Tibial nerve (tissue), 4 donors: ENCODE data around the gene CPNE4. TPM values are rescaled to one million over a fixed set of nuclear protein-coding genes. Genes with fewer than 3 reads are reported as not detected.

Experiments
- DNase-seq, 2 donors: peaks; one replicate each; pipeline ENCODE4 v3.0.0-alpha.2; 2019; ENCODE audit warnings: low spot score in 2 of 2
- H3K27ac ChIP-seq, 4 donors: fragments of 200-600 bp; sonication (generic) in 3 of 4; one replicate each; pipeline ENCODE4 v1.5.1; 2017 to 2019; ENCODE audit warnings: mild to moderate bottlenecking in 1 of 4
- H3K27me3 ChIP-seq, 2 donors: fragments of 200-600 bp; sonication (generic) in 1 of 2; one replicate each; pipeline versions ENCODE4 v1.5.1 to v1.6.0; 2017 to 2019
- H3K36me3 ChIP-seq, 3 donors: fragments of 200-600 bp; sonication (generic); one replicate each; pipeline ENCODE4 v1.5.1; 2018 to 2019
- H3K4me1 ChIP-seq, 4 donors: fragments of 200-600 bp; sonication (generic) in 3 of 4; one replicate each; pipeline ENCODE4 v1.5.1; 2017 to 2019
- H3K4me3 ChIP-seq, 4 donors: fragments of 200-600 bp; sonication (generic) in 3 of 4; one replicate each; pipeline ENCODE4 v1.5.1; 2017 to 2019; ENCODE audit warnings: mild to moderate bottlenecking in 1 of 4, moderate library complexity in 1 of 4
- H3K9me3 ChIP-seq, 4 donors: fragments of 200-600 bp; sonication (generic) in 3 of 4; one replicate each; pipeline ENCODE4 v1.5.1; 2017 to 2019
- EP300 ChIP-seq, 2 donors: sonication (generic); formaldehyde crosslinking; IDR thresholded peaks; one replicate each; pipeline ENCODE4 v1.6.1; 2017; ENCODE audit warnings: antibody characterized with exemption in 2 of 2, mild to moderate bottlenecking in 1 of 2
- POLR2A ChIP-seq, 2 donors: fragments of 450-650 bp; IDR thresholded peaks; one replicate each; pipeline ENCODE4 v1.6.1; 2017; ENCODE audit warnings: antibody characterized with exemption in 2 of 2, mild to moderate bottlenecking in 2 of 2, moderate library complexity in 2 of 2
- WGBS, 2 donors: methylation state at CpG; one replicate each; pipeline ENCODE4 v1.1.5; 2018; 5-methylcytosine and 5-hydroxymethylcytosine counted together
- total RNA-seq, 4 donors: library from RNA; depleted of rRNA; stranded (reverse); fragments of >200 nt; gene quantifications; one replicate each; pipeline ENCODE4 v1.1.0, GENCODE V29; 2016
- TF ChIP-seq, protein P1 (sequence below), 5 experiments: fragments of 200-600 bp in 3 of 5; fragments of 450-650 bp in 2 of 5; sonication (generic) in 3 of 5; IDR thresholded peaks; one replicate each; pipeline ENCODE4 v1.5.1; 2016 to 2019; ENCODE audit warnings: antibody characterized with exemption in 5 of 5, mild to moderate bottlenecking in 3 of 5, moderate library complexity in 2 of 5

Gene CPNE4
- total RNA-seq, 4 donors from 2014 or later: 0.20 TPM; not detected in 3

DNA sequence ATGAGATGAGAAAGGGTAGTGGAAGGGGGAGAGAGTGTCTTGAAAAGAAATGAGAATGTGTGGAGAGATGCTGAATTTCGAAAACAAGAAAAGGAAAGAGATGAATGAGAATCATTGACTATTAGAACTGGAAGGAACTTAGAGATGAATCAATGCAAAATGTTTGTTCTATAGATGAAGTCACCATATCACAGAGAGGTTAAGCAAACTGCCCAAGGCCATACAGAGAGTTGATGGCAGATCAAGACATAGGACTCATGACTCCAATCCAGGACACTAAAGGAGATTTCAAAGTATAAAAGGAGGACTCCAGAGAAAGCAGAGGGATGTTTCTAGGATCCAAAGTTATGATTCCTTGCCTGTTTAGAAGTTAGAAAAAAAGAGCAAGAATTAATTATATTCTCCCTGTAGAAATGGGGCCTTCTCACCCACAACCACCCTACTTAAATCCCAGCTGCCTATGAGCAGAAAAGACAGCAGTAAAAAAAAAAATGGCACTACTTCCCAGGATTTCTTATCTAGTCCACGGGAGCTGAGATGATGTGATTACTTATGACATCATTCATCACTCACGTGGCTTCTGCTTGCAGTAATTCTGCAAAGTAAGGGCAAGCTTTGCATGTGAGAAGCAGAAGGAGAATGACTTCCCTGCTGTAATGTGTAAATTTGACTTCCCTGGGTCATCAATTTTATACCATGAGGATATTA is 321.2 kb downstream of the CPNE4 start:
- Histone ChIP-seq H3K27me3 (no peaks in the 10 kb centered on the region), H3K4me1 (peaks cover 0 to 7% (median 0%) of the 10 kb centered on the region in 4 donors), H3K4me3 (no peak overlapping the region), H3K27ac (no peak overlapping the region), H3K9me3 (no peaks in the 10 kb centered on the region), H3K36me3 (no peaks in the 10 kb centered on the region)
- no peak for DNase-seq
- WGBS, 2 donors: 39 to 40% methylated on average over 3 of the region's 3 CpGs
- TF ChIP-seq POLR2A (IDR thresholded peaks at IDR 0.05) (no peak), EP300 (IDR thresholded peaks at IDR 0.05) (no peak)
- TF ChIP-seq, protein P1, sequence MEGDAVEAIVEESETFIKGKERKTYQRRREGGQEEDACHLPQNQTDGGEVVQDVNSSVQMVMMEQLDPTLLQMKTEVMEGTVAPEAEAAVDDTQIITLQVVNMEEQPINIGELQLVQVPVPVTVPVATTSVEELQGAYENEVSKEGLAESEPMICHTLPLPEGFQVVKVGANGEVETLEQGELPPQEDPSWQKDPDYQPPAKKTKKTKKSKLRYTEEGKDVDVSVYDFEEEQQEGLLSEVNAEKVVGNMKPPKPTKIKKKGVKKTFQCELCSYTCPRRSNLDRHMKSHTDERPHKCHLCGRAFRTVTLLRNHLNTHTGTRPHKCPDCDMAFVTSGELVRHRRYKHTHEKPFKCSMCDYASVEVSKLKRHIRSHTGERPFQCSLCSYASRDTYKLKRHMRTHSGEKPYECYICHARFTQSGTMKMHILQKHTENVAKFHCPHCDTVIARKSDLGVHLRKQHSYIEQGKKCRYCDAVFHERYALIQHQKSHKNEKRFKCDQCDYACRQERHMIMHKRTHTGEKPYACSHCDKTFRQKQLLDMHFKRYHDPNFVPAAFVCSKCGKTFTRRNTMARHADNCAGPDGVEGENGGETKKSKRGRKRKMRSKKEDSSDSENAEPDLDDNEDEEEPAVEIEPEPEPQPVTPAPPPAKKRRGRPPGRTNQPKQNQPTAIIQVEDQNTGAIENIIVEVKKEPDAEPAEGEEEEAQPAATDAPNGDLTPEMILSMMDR (IDR thresholded peaks at IDR 0.05): no peak

GRCh38 chr3:131712662-131713061 is 322.2 kb downstream of the CPNE4 start:
- TF ChIP-seq POLR2A (IDR thresholded peaks at IDR 0.05): no peak
- no peak for DNase-seq
- WGBS, 2 donors: 74% methylated on average over 3 of the region's 3 CpGs

DNA sequence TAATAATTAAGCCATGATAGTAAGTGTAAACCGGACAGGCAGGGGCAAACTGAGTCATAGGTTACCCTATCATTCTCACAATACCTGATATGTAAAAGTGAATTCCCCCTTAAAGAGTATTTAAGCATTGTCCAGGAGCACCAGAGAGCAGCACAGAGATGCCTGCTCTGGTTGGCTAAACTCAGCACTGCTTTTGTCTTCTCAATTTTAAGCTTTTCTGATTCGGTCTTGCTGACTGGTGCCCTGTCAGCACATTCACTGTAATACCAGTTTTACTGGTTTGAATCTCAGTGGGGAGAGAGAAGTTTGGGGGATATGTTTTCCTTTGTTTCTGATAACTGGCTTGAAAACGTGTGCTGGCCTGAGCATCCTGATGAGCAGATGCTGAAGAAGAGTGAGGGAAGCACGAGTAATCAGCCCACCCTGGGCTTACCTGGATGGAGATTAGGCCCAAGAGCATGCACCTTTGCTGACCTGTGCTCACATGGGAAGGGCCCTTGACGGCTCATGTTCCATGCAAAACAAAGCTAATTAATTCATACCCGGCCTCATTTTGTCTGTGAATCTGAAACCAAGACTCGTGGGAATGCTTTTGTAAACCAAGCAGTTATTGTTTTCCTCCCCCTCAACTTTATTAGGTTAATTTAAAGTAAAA is 323.6 kb downstream of the CPNE4 start:
- Histone ChIP-seq H3K4me1 (peaks cover 0 to 7% (median 0%) of the 10 kb centered on the region in 4 donors), H3K36me3 (no peaks in the 10 kb centered on the region), H3K4me3 (no peak overlapping the region), H3K9me3 (no peaks in the 10 kb centered on the region), H3K27ac (no peak overlapping the region), H3K27me3 (no peaks in the 10 kb centered on the region)
- 42% methylated on average over 7 of the region's 7 CpGs for WGBS, 2 donors
- DNase-seq: no peak
- TF ChIP-seq, protein P1 (IDR thresholded peaks at IDR 0.05): no peak
- TF ChIP-seq POLR2A (IDR thresholded peaks at IDR 0.05) (no peak), EP300 (IDR thresholded peaks at IDR 0.05) (no peak)

More at GRCh38 chr3:131712662-131713061, 322.2 kb downstream of the CPNE4 start:
- Histone ChIP-seq H3K9me3 (no peaks in the 10 kb centered on the region), H3K4me3 (no peak overlapping the region), H3K36me3 (no peaks in the 10 kb centered on the region), H3K27me3 (no peaks in the 10 kb centered on the region), H3K4me1 (peaks cover 0 to 7% (median 0%) of the 10 kb centered on the region in 4 donors), H3K27ac (no peak overlapping the region)

DNA sequence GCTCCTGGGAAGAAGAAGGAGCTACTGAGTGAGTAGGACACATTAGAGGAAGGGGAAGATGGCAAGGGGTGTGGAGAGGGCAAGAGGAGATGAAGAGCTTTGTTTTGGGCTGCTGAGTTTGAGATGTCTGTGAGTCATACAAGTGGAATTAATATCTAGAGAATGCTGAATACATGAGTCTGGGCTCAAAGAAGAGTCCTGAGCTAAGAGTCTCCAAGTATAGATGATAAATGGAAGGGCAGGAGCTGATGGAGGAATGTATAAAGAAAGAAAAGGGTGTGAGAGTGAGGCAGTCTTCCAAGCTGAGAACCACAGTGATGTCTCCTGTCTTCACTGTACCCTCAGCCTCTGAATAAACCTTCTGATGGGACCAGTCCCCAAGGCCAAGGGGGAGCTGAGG is 326.6 kb downstream of the CPNE4 start:
- H3K36me3 ChIP-seq: no peaks in the 10 kb centered on the region
- TF ChIP-seq EP300 (IDR thresholded peaks at IDR 0.05): no peak
- TF ChIP-seq POLR2A (IDR thresholded peaks at IDR 0.05): no peak
- TF ChIP-seq, protein P1 (IDR thresholded peaks at IDR 0.05): no peak
- H3K4me1 ChIP-seq: peaks cover 0 to 7% (median 0%) of the 10 kb centered on the region in 4 donors
- no peak for DNase-seq
- no peak overlapping the region for H3K4me3 ChIP-seq
- H3K27me3 ChIP-seq: no peaks in the 10 kb centered on the region
- no peak overlapping the region for H3K27ac ChIP-seq
- no peaks in the 10 kb centered on the region for H3K9me3 ChIP-seq

GRCh38 chr3:131705558-131706051 is 329.2 kb downstream of the CPNE4 start:
- Histone ChIP-seq H3K27ac (no peak overlapping the region), H3K36me3 (no peaks in the 10 kb centered on the region), H3K9me3 (no peaks in the 10 kb centered on the region), H3K27me3 (no peaks in the 10 kb centered on the region), H3K4me1 (no peaks in the 10 kb centered on the region), H3K4me3 (no peak overlapping the region)
- WGBS, 2 donors: 64 to 74% methylated on average over 3 of the region's 3 CpGs
- DNase-seq: no peak
- TF ChIP-seq, protein P1 (IDR thresholded peaks at IDR 0.05): no peak
- no peak for TF ChIP-seq EP300 (IDR thresholded peaks at IDR 0.05)
- no peak for TF ChIP-seq POLR2A (IDR thresholded peaks at IDR 0.05)
